HepG2 (cell line): ENCODE results near the gene FOXA1. TPM values are rescaled to one million over a fixed set of nuclear protein-coding genes. Genes with fewer than 3 reads are reported as not detected.

Experiments used
- ATF6 ChIP-seq: sonication (generic); formaldehyde crosslinking; conservative IDR thresholded peaks from 2 replicates; pipeline ENCODE4 v1.4.0; 2020; ENCODE audit warnings: missing genetic modification reagents
- CC2D1A ChIP-seq: sonication (generic); formaldehyde crosslinking; IDR thresholded peaks from 2 replicates; pipeline ENCODE4 v1.8.1; 2023; ENCODE audit warnings: mild to moderate bottlenecking, missing genetic modification reagents
- HIVEP1 ChIP-seq: sonication (generic); formaldehyde crosslinking; IDR thresholded peaks from 2 replicates; pipeline ENCODE4 v1.4.0; 2020; ENCODE audit warnings: mild to moderate bottlenecking, missing genetic modification reagents
- IRX3 ChIP-seq: sonication (generic); formaldehyde crosslinking; IDR thresholded peaks from 2 replicates; pipeline ENCODE4 v1.8.1; 2023; ENCODE audit warnings: mild to moderate bottlenecking, low read depth, missing genetic modification reagents, borderline replicate concordance
- JARID2 ChIP-seq: sonication (generic); formaldehyde crosslinking; IDR thresholded peaks from 2 replicates; pipeline ENCODE4 v1.8.1; 2023; ENCODE audit warnings: missing genetic modification reagents, inconsistent platforms; ENCODE audit not compliant: insufficient replicate concordance
- KDM5B ChIP-seq: sonication (generic); formaldehyde crosslinking; IDR thresholded peaks from 2 replicates; pipeline ENCODE4 v1.4.0; 2020; ENCODE audit warnings: missing genetic modification reagents, mild to moderate bottlenecking, borderline replicate concordance
- NFKBIZ ChIP-seq: IDR thresholded peaks from 2 replicates; pipeline ENCODE4 v1.6.1; 2018; ENCODE audit warnings: missing genetic modification reagents, missing compliant biosample characterization
- REL ChIP-seq: sonication (generic); formaldehyde crosslinking; conservative IDR thresholded peaks from 2 replicates; pipeline ENCODE4 v1.8.0; 2022; ENCODE audit warnings: mild to moderate bottlenecking, missing genetic modification reagents, moderate library complexity
- RORA ChIP-seq: sonication (generic); formaldehyde crosslinking; IDR thresholded peaks from 2 replicates; pipeline ENCODE4 v1.5.0; 2020; ENCODE audit warnings: mild to moderate bottlenecking, missing genetic modification reagents, moderate library complexity
- RXRB ChIP-seq: IDR thresholded peaks from 2 replicates; pipeline ENCODE4 v1.6.1; 2016; ENCODE audit warnings: borderline replicate concordance, missing genetic modification reagents, missing compliant biosample characterization
- SOX13 ChIP-seq, 3 experiments: fragments of 450-650 bp in 1 of 3; sonication (generic) in 1 of 3; formaldehyde crosslinking in 1 of 3; IDR thresholded peaks in 2 of 3; conservative IDR thresholded peaks in 1 of 3; 2 replicates each; pipeline versions ENCODE4 v1.5.0 to v1.6.1; 2016 to 2020; ENCODE audit warnings: antibody characterized with exemption in 1 of 3, mild to moderate bottlenecking in 1 of 3, missing compliant biosample characterization in 1 of 3, missing genetic modification reagents in 1 of 3, moderate library complexity in 1 of 3
- SP140L ChIP-seq: sonication (generic); formaldehyde crosslinking; IDR thresholded peaks from 2 replicates; pipeline ENCODE4 v1.4.0; 2020; ENCODE audit warnings: missing genetic modification reagents, borderline replicate concordance
- UBTF ChIP-seq: sonication (generic); formaldehyde crosslinking; IDR thresholded peaks from 2 replicates; pipeline ENCODE4 v1.4.0; 2020; ENCODE audit warnings: mild to moderate bottlenecking, missing genetic modification reagents
- ZNF230 ChIP-seq: sonication (generic); formaldehyde crosslinking; IDR thresholded peaks from 2 replicates; pipeline ENCODE4 v1.4.0; 2020; ENCODE audit warnings: mild to moderate bottlenecking, missing genetic modification reagents
- ZNF276 ChIP-seq: sonication (generic); formaldehyde crosslinking; IDR thresholded peaks from 2 replicates; pipeline ENCODE4 v1.4.0; 2020; ENCODE audit warnings: mild to moderate bottlenecking, low read depth, missing genetic modification reagents
- ZNF280B ChIP-seq: sonication (generic); formaldehyde crosslinking; IDR thresholded peaks from 2 replicates; pipeline ENCODE4 v1.5.0; 2020; ENCODE audit warnings: missing genetic modification reagents, mild to moderate bottlenecking, borderline replicate concordance
- ZNF333 ChIP-seq: sonication (generic); formaldehyde crosslinking; IDR thresholded peaks from 2 replicates; pipeline ENCODE4 v1.4.0; 2020; ENCODE audit warnings: mild to moderate bottlenecking, missing genetic modification reagents, borderline replicate concordance
- ZNF597 ChIP-seq: sonication (generic); formaldehyde crosslinking; IDR thresholded peaks from 2 replicates; pipeline ENCODE4 v1.5.0; 2020; ENCODE audit warnings: missing genetic modification reagents
- polyA plus RNA-seq, 8 experiments: library from polyadenylated mRNA; depleted of rRNA in 3 of 8; stranded (reverse) in 7 of 8; unstranded in 1 of 8; fragments of >200 nt; fragmentation: Illumina TruSeq in 4 of 8; extraction: Trizol in 4 of 8; gene quantifications; 2 replicates each; pipeline versions ENCODE4 v1.2.1 to v1.2.3, GENCODE V29; 2011 to 2016; ENCODE audit warnings: low read depth in 4 of 8, missing spikeins in 1 of 8, mixed read lengths in 1 of 8; ENCODE audit not compliant: insufficient read depth in 1 of 8
- total RNA-seq, 5 experiments: library from RNA; depleted of rRNA; stranded (reverse); fragments of >200 nt; fragmentation: Illumina TruSeq; extraction: Trizol; gene quantifications; 2 replicates each; pipeline ENCODE4 v1.2.3, GENCODE V29; 2016; ENCODE audit warnings: low read depth in 1 of 5

The FOXA1 gene
- total and polyA plus RNA-seq, 2 of the 13 experiments (the other 11 are each of a cell fraction or from before 2014, with no cell fraction given), result 43.4 to 58.6 TPM

GRCh38 chr14:37597914-37598746 lies 3.1 kb upstream of the FOXA1 start (continued):
- TF ChIP-seq RORA (CRISPR knock-in tag) (no peak), ATF6 (no peak), ZNF597 (no peak), ZNF276 (CRISPR knock-in tag) (no peak), NFKBIZ (no peak), RXRB (CRISPR knock-in tag) (no peak), ZNF280B (CRISPR knock-in tag) (0 out of 2 replicates have a peak, but pooled peaks have one; percentile 15), ZNF230 (CRISPR knock-in tag) (0 out of 2 replicates have a peak, but pooled peaks have one; percentile 15), SOX13 (IDR thresholded peaks at IDR 0.05) (no peak), SOX13 (CRISPR knock-in tag; conservative IDR thresholded peaks at IDR 0.05 in 1 of 2, IDR thresholded peaks at IDR 0.05 in 1 of 2) (no peak), SP140L (no peak), HIVEP1 (CRISPR knock-in tag) (0 out of 2 replicates have a peak, but pooled peaks have one; percentile 43), KDM5B (CRISPR knock-in tag) (peak; percentile 38; the same call in 1 of the 2 replicates), REL (CRISPR knock-in tag) (no peak), UBTF (0 out of 2 replicates have a peak, but pooled peaks have one; percentile 31), IRX3 (CRISPR knock-in tag) (no peak), CC2D1A (no peak), ZNF333 (CRISPR knock-in tag) (no peak), JARID2 (no peak)
